ENCODE results near the gene PARVA.
"Not testable (repeated sequence)": the region's sequence is repeated elsewhere in the genome, so short reads cannot be mapped to it uniquely, and the experiment has no call there.

Gene PARVA

GRCh38 chr11:12353534-12353933, 23.8 kb upstream of the PARVA start:
- no peak for DNase-seq (ENCODE audit: low read depth, low spot score)
- H3K4me3 ChIP-seq (ENCODE audit: low read depth, low read length) = no peak overlapping the region
- TF ChIP-seq CTCF (IDR thresholded peaks at IDR 0.05; ENCODE audit: low read depth, low read length) = no peak
- in situ Hi-C loops (cut with HindIII; ENCODE audit: low sequenced_read_pairs) = no loop called here

GRCh38 chr11:12354750-12355545, 22.4 kb upstream of the PARVA start:
- in situ Hi-C loops (cut with HindIII; ENCODE audit: low sequenced_read_pairs) = no loop called here
- no peak for DNase-seq (ENCODE audit: low read depth, low spot score)
- no peak for TF ChIP-seq CTCF (IDR thresholded peaks at IDR 0.05; ENCODE audit: low read depth, low read length)

GRCh38 chr11:12356944-12357655, 20.3 kb upstream of the PARVA start:
- DNase-seq (ENCODE audit: low read depth, low spot score) = no peak
- in situ Hi-C loops (cut with HindIII; ENCODE audit: low sequenced_read_pairs) = no loop called here
- no peak for TF ChIP-seq CTCF (IDR thresholded peaks at IDR 0.05; ENCODE audit: low read depth, low read length)
- H3K4me3 ChIP-seq (ENCODE audit: low read depth, low read length) = no peak overlapping the region

More at GRCh38 chr11:12354750-12355545, 22.4 kb upstream of the PARVA start:
- no peak overlapping the region for H3K4me3 ChIP-seq (ENCODE audit: low read depth, low read length)

GRCh38 chr11:12357697-12358096, 19.7 kb upstream of the PARVA start:
- in situ Hi-C loops (cut with HindIII; ENCODE audit: low sequenced_read_pairs); H3K4me3 ChIP-seq (ENCODE audit: low read depth, low read length); DNase-seq (ENCODE audit: low read depth, low spot score): not testable (repeated sequence)

- TF ChIP-seq CTCF (IDR thresholded peaks at IDR 0.05; ENCODE audit: low read depth, low read length) = no peak
- no peak for DNase-seq (ENCODE audit: low read depth, low spot score)
- in situ Hi-C loops (cut with HindIII; ENCODE audit: low sequenced_read_pairs) = no loop called here
- no peak overlapping the region for H3K4me3 ChIP-seq (ENCODE audit: low read depth, low read length)
These were observed 18.8 kb upstream of the PARVA start for GRCh38 chr11:12358302-12359188.

GRCh38 chr11:12359761-12360160, 17.6 kb upstream of the PARVA start:
- H3K4me3 ChIP-seq (ENCODE audit: low read depth, low read length) = no peak overlapping the region
- in situ Hi-C loops (cut with HindIII; ENCODE audit: low sequenced_read_pairs) = no loop called here

More at GRCh38 chr11:12359761-12360160, 17.6 kb upstream of the PARVA start:
- TF ChIP-seq CTCF (IDR thresholded peaks at IDR 0.05; ENCODE audit: low read depth, low read length) = no peak
- peak; percentile 34 for DNase-seq (ENCODE audit: low read depth, low spot score)
